Epithelial cell of proximal tubule (primary cell): Measurements from ENCODE around the gene SH3GLB1. TPM values are rescaled to one million over a fixed set of nuclear protein-coding genes. Genes with fewer than 3 reads are reported as not detected.
"Not testable (repeated sequence)": the region's sequence is repeated elsewhere in the genome, so short reads cannot be mapped to it uniquely, and the experiment has no call there.

ENCODE experiments used
- DNase-seq: peaks from one replicate; pipeline ENCODE4 v3.0.0-alpha.2; 2011; ENCODE audit warnings: low read depth
- H3K4me3 ChIP-seq: 2 replicates; pipeline ENCODE4 v1.5.1; 2011; ENCODE audit warnings: low read depth, mild to moderate bottlenecking, low read length
- total RNA-seq: library from RNA; depleted of rRNA; stranded (reverse); fragments of >200 nt; gene quantifications from 2 replicates; pipeline ENCODE4 v1.2.3, GENCODE V29; 2015
- TF ChIP-seq, protein P1 (sequence below): conservative IDR thresholded peaks from 2 replicates; pipeline ENCODE4 v1.5.1; 2012; ENCODE audit warnings: low read depth, mild to moderate bottlenecking, low read length

The SH3GLB1 gene
- total RNA-seq, 1 donor from 2014 or later: 19.7 TPM

DNA sequence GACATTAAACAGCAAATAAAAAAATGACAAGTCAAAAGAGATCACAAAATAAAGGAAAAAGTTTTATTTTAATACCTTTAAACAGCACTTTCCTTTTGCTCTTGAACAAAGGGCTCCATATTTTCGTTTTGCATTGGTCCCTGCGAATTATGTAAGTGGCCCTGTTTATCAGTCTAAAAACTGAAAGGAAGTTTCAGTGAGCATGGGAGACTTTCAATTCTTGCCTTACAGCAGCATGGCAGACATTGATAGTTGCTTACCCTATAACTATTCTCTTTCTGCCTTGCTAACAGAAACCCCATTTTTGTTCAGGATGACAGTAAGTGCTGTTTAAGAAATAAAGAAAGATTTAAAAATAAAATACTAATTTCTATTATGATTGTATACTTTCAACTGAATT, 5.2 kb upstream of the SH3GLB1 start:
- no peak for DNase-seq
- TF ChIP-seq, protein P1, sequence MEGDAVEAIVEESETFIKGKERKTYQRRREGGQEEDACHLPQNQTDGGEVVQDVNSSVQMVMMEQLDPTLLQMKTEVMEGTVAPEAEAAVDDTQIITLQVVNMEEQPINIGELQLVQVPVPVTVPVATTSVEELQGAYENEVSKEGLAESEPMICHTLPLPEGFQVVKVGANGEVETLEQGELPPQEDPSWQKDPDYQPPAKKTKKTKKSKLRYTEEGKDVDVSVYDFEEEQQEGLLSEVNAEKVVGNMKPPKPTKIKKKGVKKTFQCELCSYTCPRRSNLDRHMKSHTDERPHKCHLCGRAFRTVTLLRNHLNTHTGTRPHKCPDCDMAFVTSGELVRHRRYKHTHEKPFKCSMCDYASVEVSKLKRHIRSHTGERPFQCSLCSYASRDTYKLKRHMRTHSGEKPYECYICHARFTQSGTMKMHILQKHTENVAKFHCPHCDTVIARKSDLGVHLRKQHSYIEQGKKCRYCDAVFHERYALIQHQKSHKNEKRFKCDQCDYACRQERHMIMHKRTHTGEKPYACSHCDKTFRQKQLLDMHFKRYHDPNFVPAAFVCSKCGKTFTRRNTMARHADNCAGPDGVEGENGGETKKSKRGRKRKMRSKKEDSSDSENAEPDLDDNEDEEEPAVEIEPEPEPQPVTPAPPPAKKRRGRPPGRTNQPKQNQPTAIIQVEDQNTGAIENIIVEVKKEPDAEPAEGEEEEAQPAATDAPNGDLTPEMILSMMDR: no peak
- H3K4me3 ChIP-seq: no peak overlapping the region

DNA sequence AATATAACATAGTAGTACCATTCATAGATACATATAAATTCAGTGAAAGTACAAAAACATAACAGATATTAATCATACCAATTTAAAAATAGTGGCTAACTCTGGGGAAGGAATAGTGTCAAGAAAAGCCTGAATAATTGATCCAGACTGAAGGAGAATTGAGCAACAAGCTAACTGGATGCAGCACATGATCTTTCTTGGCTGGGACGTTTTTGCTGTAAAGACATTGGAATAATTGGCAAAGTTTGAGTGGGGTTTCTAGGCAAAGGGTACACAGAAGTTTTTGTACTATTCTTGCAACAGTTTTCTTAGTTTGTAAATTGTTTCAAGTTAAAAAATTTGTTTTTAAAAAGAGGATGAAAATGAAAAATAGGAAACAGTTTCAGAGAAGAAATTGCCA, 2.6 kb upstream of the SH3GLB1 start:
- no peak overlapping the region for H3K4me3 ChIP-seq
- no peak for DNase-seq
- TF ChIP-seq, protein P1: no peak

DNA sequence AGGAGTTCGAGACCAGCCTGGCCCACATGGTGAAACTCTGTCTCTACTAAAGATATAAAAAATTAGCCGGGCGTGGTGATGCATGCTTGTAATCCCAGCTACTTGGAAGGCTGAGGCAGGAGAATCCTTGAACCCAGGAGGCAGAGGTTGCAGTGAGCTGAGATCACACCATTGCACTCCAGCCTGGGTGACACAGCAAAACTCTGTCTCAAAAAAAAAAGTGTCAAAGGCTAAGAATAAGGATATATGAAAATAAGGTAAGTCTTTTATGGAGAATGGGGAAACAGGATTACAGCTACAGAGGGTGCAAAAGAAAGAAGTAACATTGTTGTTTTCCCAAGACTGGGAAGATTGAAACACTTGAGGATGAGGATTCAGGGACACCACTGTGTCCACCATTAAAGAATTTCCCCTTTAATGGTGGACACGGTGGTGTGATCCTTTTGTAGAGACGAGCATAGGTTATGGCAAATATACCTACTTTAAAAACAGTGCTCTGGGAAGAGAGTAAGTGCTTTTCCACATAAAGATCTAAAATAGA, 1.4 kb upstream of the SH3GLB1 start:
- H3K4me3 ChIP-seq: peak overlapping the region; percentile 61
- DNase-seq: not testable (repeated sequence)

DNA sequence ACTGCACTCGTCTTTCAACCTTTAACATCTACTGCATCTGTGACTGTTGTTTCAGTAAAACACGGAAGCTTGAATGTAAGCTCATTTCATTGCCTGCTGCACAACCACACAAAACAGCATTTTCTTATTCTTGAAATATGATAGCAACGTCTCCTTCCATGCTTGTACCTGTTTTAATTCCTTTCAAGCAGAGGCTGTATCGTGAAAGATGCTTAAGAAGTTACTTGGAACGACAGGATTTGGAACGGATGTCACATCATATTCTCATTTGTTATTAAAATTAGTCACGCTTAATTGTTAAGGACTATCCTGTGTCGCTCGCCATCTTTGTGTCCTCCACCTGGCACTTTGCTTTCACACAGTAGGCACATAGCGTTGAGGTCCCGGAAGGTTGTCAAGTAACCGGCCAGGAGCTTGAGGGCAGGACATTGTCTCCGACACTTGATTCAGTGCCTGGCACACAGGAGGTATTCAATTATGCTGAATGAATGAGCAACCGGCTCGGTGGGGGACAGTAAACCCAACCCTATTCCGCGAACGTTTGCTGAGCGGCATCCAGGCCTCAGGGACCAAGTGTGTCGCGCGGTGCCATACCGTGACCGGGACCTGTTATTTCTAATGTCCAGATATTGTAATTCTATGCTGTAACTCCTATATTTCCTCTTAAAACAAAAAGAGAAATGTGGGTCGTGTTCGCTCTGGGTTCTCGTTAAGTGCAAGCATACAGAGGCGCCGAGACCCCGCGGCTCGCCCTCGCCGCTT, 499 bp upstream of the SH3GLB1 start:
- DNase-seq: no peak
- TF ChIP-seq, protein P1: no peak
- H3K4me3 ChIP-seq: peak overlapping the region; percentile 61

DNA sequence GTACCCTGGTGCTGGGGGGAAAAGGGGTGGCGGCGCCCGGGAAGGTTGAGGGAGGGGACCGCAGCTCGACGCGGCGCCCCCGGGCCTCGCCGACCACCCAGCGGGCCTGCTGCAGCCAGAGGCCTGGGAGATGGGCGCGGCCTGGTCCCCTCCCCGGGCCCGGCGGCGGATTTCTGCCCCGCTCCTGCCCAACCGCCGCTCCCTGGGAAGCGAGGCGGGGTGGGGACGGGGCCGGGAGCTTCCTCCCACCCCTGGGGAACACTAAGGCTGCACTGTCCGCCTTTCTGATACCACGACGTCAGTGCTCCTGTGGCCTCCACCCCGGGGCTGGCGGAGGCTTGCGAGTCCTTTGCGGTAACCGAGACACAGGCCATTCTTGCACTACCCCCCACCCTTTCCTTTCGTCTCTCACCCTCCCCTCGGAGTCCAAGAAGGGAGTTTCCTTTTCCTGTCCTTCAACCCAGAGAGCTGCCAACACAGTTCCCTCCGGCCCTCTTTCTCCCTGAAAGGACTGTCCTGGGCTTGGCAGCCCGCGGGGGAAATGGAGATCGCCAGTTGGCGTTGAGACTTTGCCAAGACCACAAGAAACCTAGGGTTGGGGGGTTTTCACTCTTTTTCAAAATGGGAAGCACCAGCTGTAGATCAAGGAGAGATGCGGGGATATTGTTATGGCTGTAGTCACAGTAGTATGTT, 742 bp downstream of the SH3GLB1 start:
- TF ChIP-seq, protein P1: no peak
- peak overlapping the region; percentile 61 for H3K4me3 ChIP-seq
- DNase-seq: no peak

DNA sequence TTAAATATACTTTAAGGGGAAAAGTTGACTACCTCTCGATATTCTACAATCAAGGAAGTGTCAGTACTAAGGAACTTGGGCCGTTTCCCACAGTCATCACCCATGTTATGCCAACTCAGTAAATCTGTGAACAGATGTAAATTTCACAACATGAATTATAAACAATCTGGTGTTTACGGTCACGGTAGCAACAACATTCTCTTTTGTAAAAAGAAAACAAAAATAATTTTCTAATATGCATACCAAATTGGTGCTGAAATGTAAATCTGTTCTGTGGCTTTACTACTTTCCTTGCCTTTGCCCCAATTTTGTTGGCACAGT, 1.2 kb downstream of the SH3GLB1 start:
- peak overlapping the region; percentile 61 for H3K4me3 ChIP-seq
- no peak for DNase-seq
- TF ChIP-seq, protein P1: no peak

DNA sequence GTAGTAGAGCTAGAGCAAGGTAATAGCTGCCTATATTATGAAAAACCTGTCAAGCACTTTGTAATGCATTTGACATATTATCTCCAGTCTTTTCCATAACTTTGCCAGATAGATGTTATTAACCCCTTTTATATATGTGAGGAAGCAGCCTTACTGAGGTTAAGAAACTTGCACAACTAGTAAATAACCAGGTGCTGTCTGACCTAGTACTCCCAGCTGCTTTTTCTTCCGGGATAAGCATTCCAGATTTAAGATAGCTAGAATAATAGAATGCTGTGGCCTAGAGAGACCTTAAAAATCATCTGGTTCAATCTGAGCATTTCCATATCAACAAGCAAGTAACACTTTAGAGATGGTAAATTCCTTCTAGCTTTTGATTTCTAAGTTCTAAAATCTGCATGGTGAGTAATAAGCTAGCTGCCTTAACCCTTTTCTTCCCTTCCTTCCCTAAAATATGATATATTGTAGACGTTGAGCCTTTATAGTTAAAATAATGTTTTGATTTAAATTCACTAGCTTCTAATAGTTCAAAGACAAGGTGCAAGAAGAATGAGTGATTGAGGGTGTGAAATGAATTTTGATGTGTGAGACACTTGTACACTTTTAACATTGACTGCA, 1.8 kb downstream of the SH3GLB1 start:
- no peak for DNase-seq
- peak overlapping the region; percentile 61 for H3K4me3 ChIP-seq
- TF ChIP-seq, protein P1: no peak
